Measurements from ENCODE around the gene CHMP4B. TPM values are rescaled to one million over a fixed set of nuclear protein-coding genes. Genes with fewer than 3 reads are reported as not detected.

The CHMP4B gene
- total RNA-seq, 1 donor from 2014 or later: 104 TPM

DNA sequence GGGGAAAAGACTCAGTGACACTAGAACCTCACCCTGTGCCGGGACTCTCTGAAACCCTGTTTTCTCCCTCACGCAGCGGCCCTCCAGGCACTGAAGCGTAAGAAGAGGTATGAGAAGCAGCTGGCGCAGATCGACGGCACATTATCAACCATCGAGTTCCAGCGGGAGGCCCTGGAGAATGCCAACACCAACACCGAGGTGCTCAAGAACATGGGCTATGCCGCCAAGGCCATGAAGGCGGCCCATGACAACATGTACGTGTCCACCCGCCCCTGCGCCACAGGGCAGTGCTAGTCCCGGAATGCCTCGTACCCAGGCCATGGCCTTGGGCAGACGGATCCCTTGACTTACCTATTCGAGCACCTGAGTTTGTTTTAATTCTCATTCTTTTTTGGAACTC lies 37.2 kb downstream of the CHMP4B start:
- no peak overlapping the region for H3K27ac ChIP-seq (replicated peaks)
- peaks cover 58% of the 10 kb centered on the region for H3K4me1 ChIP-seq
- TF ChIP-seq, protein P1, sequence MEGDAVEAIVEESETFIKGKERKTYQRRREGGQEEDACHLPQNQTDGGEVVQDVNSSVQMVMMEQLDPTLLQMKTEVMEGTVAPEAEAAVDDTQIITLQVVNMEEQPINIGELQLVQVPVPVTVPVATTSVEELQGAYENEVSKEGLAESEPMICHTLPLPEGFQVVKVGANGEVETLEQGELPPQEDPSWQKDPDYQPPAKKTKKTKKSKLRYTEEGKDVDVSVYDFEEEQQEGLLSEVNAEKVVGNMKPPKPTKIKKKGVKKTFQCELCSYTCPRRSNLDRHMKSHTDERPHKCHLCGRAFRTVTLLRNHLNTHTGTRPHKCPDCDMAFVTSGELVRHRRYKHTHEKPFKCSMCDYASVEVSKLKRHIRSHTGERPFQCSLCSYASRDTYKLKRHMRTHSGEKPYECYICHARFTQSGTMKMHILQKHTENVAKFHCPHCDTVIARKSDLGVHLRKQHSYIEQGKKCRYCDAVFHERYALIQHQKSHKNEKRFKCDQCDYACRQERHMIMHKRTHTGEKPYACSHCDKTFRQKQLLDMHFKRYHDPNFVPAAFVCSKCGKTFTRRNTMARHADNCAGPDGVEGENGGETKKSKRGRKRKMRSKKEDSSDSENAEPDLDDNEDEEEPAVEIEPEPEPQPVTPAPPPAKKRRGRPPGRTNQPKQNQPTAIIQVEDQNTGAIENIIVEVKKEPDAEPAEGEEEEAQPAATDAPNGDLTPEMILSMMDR (IDR thresholded peaks at IDR 0.05; ENCODE audit: borderline replicate concordance): no peak
- H3K27me3 ChIP-seq (ENCODE audit: low read depth): no peaks in the 10 kb centered on the region
- H3K36me3 ChIP-seq: peaks cover 40% of the 10 kb centered on the region
- DNase-seq: no peak
- no peaks in the 10 kb centered on the region for H3K9me3 ChIP-seq (replicated peaks)
- no peak overlapping the region for H3K4me3 ChIP-seq
- intact Hi-C loops (cut with micrococcal nuclease): no loop called here

DNA sequence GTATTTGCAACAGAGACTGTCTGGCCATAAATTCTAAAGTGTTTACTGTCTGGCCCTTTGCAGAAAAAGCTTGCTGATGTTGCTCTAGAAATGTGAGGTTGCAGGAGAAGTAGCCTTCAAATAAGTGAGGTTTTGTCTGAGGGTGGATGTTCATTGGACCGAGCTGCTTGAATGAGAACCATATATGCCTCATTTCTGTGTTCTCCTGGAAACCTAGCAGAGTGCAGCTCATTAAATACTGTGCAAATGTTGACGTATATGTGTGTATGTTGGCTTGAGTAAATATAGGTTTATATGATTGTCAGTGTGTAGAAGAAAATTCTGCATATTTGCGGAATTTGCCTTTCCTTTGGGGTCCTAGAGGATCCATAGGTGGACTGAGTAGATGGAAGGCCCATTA lies 39.0 kb downstream of the CHMP4B start:
- intact Hi-C loops (cut with micrococcal nuclease): no loop called here
- Histone ChIP-seq H3K27me3 (ENCODE audit: low read depth) (no peaks in the 10 kb centered on the region), H3K9me3 (replicated peaks) (no peaks in the 10 kb centered on the region), H3K36me3 (peaks cover 56% of the 10 kb centered on the region), H3K27ac (replicated peaks) (no peak overlapping the region), H3K4me3 (no peak overlapping the region), H3K4me1 (peaks cover 42% of the 10 kb centered on the region)
- no peak for DNase-seq
- TF ChIP-seq, protein P1 (IDR thresholded peaks at IDR 0.05; ENCODE audit: borderline replicate concordance): no peak

DNA sequence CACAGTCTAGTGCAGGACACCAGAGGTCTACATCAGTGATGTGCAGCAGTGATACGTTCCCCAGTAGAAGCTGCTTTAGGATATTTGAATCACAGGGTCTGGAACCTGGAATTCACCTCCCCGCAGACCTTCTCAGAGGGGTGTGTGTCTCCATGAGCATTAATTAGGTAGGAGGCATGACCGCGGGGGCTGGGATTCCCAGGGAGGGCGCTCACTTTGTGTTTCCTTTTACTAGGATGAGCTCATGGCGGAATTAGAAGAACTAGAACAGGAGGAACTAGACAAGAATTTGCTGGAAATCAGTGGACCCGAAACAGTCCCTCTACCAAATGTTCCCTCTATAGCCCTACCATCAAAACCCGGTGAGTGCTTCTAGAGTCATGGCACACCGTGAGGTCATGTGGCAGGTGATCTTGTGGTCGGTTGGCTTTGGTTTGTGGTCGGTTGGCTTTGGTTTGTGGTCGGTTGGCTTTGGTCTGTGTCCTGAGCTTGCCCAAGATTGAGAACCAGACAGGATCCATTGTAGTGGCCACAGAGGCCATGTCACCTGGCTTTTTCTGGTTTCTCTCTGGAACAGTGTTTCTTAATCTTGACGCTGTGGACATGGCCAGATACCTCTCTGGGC lies 40.8 kb downstream of the CHMP4B start:
- no peaks in the 10 kb centered on the region for H3K27me3 ChIP-seq (ENCODE audit: low read depth)
- TF ChIP-seq, protein P1 (IDR thresholded peaks at IDR 0.05; ENCODE audit: borderline replicate concordance): no peak

DNA sequence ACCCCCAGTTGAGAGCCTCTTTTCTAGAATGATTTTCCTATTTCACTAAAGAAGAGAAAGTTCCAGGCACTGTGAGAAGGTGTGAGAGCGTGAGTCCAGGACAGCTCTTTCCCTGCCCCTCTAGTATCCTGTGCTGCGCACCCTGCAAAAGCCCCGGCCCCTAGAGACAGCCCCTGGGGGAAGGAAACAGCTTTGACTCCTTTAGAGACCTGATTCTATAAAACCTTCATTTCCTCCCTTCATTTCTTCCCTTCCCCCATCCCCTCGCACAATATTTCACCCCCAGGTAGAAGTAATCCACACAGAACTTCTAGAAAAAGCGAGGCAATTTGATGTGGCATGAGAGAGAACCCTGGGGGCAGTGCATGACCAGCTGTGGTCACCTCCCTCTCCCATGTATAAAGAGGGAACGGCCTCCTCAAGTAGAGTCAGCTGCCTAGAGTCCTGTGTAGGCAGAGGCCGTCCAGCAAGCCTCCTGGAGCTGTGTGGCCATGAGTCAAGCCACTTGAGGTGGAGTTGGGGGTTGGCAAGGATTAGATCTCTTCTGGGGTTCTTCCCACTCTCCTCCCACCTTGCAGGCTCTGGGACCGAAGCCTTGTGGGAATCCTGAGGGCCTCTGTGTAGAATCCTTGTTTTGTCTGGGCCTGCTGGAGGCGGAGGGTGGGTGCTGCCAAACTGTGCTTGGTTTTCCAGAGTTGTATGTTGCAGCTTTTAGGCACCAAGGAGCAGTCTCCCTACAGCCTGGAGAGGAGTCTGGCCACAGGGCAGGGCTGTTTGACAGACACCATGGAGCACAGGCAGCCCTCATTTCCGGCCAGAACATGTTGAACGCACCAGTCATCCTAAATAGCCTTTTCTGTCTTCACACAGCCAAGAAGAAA lies 41.7 kb downstream of the CHMP4B start:
- peaks cover 77% of the 10 kb centered on the region for H3K36me3 ChIP-seq
- peaks cover 15% of the 10 kb centered on the region for H3K4me1 ChIP-seq
- no peaks in the 10 kb centered on the region for H3K9me3 ChIP-seq (replicated peaks)
- TF ChIP-seq, protein P1 (IDR thresholded peaks at IDR 0.05; ENCODE audit: borderline replicate concordance): no peak
- DNase-seq: no peak
- no peaks in the 10 kb centered on the region for H3K27me3 ChIP-seq (ENCODE audit: low read depth)
- intact Hi-C loops (cut with micrococcal nuclease): no loop called here
- H3K4me3 ChIP-seq: no peak overlapping the region
- H3K27ac ChIP-seq (replicated peaks): no peak overlapping the region

More for the DNA sequence above, 40.8 kb downstream of the CHMP4B start:
- no peaks in the 10 kb centered on the region for H3K9me3 ChIP-seq (replicated peaks)
- intact Hi-C loops (cut with micrococcal nuclease): no loop called here
- peaks cover 24% of the 10 kb centered on the region for H3K4me1 ChIP-seq
- no peak for DNase-seq
- peaks cover 72% of the 10 kb centered on the region for H3K36me3 ChIP-seq
- H3K4me3 ChIP-seq: no peak overlapping the region
- H3K27ac ChIP-seq (replicated peaks): no peak overlapping the region

DNA sequence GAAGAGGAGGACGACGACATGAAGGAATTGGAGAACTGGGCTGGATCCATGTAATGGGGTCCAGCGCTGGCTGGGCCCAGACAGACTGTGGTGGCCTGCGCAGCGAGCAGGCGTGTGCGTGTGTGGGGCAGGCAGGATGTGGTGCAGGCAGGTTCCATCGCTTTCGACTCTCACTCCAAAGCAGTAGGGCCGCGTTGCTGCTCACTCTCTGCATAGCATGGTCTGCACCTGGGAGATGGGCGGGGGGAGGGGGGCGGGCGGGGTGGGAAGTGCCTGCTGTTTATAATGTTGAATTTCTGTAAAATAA lies 42.3 kb downstream of the CHMP4B start:
- TF ChIP-seq, protein P1 (IDR thresholded peaks at IDR 0.05; ENCODE audit: borderline replicate concordance): no peak
- DNase-seq: no peak
- no peak overlapping the region for H3K4me3 ChIP-seq
- intact Hi-C loops (cut with micrococcal nuclease): no loop called here
- no peak overlapping the region for H3K27ac ChIP-seq (replicated peaks)
- peaks cover 12% of the 10 kb centered on the region for H3K4me1 ChIP-seq
- H3K27me3 ChIP-seq (ENCODE audit: low read depth): no peaks in the 10 kb centered on the region
- no peaks in the 10 kb centered on the region for H3K9me3 ChIP-seq (replicated peaks)
- peaks cover 77% of the 10 kb centered on the region for H3K36me3 ChIP-seq
